ENCODE results near the gene BABAM2. TPM values are rescaled to one million over a fixed set of nuclear protein-coding genes. Genes with fewer than 3 reads are reported as not detected.

The BABAM2 gene
- total and polyA plus RNA-seq, 10 of the 15 experiments (the other 5 are each of a cell fraction or from before 2014, with no cell fraction given), result 30.7 to 59.9 (median 44.5) TPM

DNA sequence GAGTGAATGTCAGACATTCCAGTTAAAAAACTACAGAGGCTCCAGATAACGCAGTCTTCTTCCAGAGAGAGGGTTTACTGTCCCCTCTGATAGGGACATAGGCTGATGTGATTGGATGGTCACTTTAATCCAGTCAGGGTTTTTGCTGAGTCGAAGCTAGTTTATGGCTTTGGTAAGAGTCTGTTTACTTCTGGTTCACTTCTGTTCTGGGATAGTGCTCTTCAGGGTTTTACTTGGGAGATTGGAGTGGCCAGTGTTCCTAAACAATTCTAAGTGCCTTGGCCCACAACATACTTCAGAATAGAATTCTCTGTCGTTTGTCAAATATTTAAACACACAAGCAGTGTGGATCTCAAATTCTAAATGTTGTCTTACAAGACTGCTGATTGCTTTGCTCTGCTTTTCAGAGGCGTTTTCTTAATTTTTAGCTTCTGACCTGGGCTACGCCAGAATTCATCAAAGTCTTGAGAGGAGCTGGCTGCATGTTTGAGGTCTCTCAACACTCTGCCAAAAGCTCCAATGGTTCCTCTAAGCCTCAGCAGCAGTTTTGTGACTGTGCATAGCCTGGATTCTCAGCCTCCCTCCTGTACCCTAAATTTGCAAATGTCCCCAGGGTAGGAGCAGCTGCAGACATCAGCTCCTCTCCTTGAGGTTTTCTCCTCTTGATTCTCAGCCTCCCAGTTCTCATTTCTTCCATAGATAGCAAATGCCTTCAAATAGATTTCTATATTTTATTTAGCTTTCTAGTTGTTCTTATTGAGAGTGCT, 105.8 kb downstream of the BABAM2 start:
- ChIA-PET SMC1A (ENCODE audit: uncharacterized antibody, unreplicated experiment) (no interaction called here), POLR2A (interaction anchor here (0.6 kb wide), 1 partner anchor 254 kb away, joined by 3 read pairs; no protein-coding TSS in a partner anchor), CTCF (interaction anchor here (1.0 to 1.6 kb wide), 2 partner anchors 8 to 10 kb away, joined by 3 read pairs; no protein-coding TSS in a partner anchor), RAD21 (ENCODE audit: unreplicated experiment) (no interaction called here)
- in situ Hi-C loops (cut with MboI) (no loop called here), intact Hi-C loops (cut with micrococcal nuclease; ENCODE audit: unreplicated experiment) (no loop called here)
- no peak for TF ChIP-seq ZSCAN29 (IDR thresholded peaks at IDR 0.05)
- no peak for TF ChIP-seq CEBPB (IDR thresholded peaks at IDR 0.05; ENCODE audit: borderline replicate concordance in 1 of 2, low read depth in 2 of 2, low read length in 2 of 2)
- TF ChIP-seq KLF5 (IDR thresholded peaks at IDR 0.05; ENCODE audit: partially characterized antibody), result no peak
- TF ChIP-seq, protein P1, sequence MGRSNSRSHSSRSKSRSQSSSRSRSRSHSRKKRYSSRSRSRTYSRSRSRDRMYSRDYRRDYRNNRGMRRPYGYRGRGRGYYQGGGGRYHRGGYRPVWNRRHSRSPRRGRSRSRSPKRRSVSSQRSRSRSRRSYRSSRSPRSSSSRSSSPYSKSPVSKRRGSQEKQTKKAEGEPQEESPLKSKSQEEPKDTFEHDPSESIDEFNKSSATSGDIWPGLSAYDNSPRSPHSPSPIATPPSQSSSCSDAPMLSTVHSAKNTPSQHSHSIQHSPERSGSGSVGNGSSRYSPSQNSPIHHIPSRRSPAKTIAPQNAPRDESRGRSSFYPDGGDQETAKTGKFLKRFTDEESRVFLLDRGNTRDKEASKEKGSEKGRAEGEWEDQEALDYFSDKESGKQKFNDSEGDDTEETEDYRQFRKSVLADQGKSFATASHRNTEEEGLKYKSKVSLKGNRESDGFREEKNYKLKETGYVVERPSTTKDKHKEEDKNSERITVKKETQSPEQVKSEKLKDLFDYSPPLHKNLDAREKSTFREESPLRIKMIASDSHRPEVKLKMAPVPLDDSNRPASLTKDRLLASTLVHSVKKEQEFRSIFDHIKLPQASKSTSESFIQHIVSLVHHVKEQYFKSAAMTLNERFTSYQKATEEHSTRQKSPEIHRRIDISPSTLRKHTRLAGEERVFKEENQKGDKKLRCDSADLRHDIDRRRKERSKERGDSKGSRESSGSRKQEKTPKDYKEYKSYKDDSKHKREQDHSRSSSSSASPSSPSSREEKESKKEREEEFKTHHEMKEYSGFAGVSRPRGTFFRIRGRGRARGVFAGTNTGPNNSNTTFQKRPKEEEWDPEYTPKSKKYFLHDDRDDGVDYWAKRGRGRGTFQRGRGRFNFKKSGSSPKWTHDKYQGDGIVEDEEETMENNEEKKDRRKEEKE (IDR thresholded peaks at IDR 0.05), result no peak
- no peak overlapping the region for H2AFZ ChIP-seq (ENCODE audit: control insufficient read depth, low read depth, low read length)
- DNase-seq (ENCODE audit: low read depth, low spot score) (no peak), FAIRE-seq (no peak), ATAC-seq (no peak)
- peaks cover 0 to 3% of the 10 kb centered on the region in 2 experiments; a peak in 1 of 4 replicates for H3K36me3 ChIP-seq (ENCODE audit: control insufficient read depth in 2 of 2, insufficient read depth in 2 of 2, low read length in 1 of 2)
- H4K20me1 ChIP-seq (ENCODE audit: control insufficient read depth, insufficient read depth), result no peaks in the 10 kb centered on the region
- no peak overlapping the region for H3K9ac ChIP-seq (ENCODE audit: control insufficient read depth, insufficient read depth, low read length)
- no peak overlapping the region for H3K4me2 ChIP-seq (ENCODE audit: control insufficient read depth, insufficient read depth)
- H3K4me1 ChIP-seq (ENCODE audit: control insufficient read depth, insufficient read depth, low read length), result no peaks in the 10 kb centered on the region
- no peaks in the 10 kb centered on the region for H3K79me2 ChIP-seq (ENCODE audit: control insufficient read depth, insufficient read depth, low read length)
- no TSS peak for BruUV-seq (replicated peaks)
- no peaks in the 10 kb centered on the region for H3K27me3 ChIP-seq (replicated peaks in 1 of 2; ENCODE audit: control insufficient read depth in 2 of 2, insufficient read depth in 2 of 2, low read length in 1 of 2)
- H3K27ac ChIP-seq (ENCODE audit: control insufficient read depth, insufficient read depth), result no peak overlapping the region
- H3K4me3 ChIP-seq, result no peak overlapping the region
- H3K9me3 ChIP-seq (replicated peaks; ENCODE audit: control insufficient read depth, insufficient read depth, low read length), result no peaks in the 10 kb centered on the region
- WGBS (ENCODE audit: insufficient coverage, insufficient replicate concordance, low lambda C conversion rate, missing lambda C conversion rate), result 67% methylated on average over 5 of the region's 5 CpGs
